Middle frontal gyrus (tissue), 1 donor: ENCODE results near the gene SYT1.

Experiments
- DNase-seq: peaks from one replicate; pipeline ENCODE4 v3.0.0-alpha.2; 2015; ENCODE audit warnings: low spot score; ENCODE audit errors: extremely low spot score

The SYT1 gene

DNA sequence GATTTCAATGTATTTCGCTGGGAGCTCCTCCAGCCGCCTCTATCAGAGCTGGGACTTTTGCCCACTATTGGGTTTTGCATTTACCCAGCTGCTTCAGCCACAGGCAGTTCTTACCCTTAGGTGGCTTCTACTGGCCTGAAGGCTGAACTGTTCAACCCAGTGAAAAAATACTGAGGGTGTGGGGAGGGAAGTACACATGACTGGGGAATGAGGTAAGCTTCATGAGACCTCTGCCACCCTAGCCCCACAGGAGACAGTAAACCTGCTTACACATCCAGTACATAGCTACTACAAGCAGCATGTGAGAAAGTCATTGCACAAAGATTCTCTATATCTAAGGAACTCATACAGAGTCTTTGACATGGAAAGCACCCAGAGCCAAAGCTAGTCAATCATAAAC lies 411.1 kb downstream of the SYT1 start:
- DNase-seq = no peak

DNA sequence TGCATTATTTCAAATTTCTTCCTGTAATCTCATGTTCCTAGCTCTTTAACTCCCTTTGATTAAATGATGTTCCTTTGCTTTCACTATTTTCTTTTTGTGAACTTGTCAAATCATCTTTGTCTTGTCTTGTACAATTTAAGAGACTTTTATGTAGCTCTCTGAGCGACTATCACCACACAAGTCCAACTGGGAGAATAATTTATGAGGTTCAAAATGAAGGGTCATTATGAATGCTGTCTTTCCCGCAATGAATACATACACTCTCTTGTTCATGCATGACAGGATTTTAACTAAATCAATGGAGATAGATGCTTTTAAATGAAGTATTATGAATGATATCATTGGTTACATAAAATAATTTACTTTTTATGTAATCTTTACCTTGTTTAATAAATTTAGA lies 418.8 kb downstream of the SYT1 start:
- DNase-seq = no peak

DNA sequence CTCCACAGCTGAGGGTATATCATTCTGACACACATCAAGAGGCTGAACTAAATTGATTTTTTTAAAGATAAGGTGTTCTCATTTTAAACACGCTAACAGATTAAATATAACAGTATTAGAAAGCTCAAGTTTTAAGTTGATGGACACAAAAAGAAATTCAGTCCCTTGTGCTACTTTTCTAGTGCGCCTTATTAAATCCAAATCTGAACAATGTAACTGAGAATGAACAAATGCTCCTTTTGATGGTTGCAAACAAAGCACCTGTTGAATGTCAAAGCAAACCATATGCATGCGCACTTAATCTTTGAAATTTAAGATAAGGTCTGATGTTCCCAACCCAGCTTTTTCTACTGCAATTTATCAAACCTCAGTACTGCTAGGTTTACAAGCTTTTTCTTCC lies 424.3 kb downstream of the SYT1 start:
- DNase-seq = no peak

DNA sequence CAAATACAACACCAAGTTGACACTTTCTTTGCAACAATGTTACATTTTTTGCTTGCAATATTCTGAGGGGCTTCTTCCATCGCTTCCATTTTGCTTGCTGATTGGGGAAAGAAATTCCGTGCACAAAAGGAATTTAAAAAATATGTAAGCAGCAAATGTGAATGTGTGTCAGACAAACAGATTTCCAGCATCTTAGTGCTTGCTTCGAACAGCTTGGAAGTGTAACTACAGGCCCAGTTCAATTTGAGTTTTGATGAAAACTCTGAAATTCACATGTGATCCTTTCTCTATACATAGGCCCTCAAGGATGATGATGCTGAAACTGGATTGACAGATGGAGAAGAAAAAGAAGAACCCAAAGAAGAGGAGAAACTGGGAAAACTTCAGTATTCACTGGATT lies 427.1 kb downstream of the SYT1 start:
- DNase-seq = no peak

DNA sequence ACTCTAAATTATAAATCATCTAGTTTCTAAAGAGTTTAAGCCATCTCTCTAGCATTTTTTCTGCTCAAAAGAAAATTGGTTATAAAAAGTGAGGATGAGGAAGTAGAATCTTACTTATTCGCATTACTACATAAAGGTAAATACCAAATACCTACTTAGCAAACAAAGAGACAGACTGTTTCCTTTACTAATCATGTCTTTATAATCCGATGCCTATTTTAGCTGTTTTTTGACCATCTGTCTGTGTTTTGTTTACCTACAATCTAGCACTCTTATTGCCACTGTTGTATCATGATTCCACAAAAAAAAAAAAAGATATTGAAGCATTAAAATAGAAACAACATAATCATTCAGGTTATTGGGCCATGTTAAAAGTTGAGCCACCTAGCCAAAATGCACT lies 430.0 kb downstream of the SYT1 start:
- no peak for DNase-seq

DNA sequence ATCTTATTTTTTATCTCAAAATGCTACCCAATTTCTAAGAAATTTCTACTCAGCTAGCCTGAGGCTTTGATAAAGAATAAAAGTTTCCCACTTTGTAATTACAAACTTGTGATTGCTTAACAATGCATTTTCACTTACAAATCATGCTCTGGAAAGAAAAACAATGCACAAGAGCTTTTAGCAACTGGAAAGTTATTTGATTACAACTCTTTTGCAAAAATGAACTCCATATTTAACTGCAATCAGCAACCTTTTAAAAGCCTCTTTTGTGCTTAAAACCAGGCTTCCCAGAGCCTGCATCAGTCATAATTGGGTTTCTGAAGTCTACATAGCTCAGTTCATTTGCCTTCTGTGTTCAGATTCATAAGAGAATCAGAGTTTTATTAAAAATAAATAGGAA lies 431.0 kb downstream of the SYT1 start:
- DNase-seq = no peak

DNA sequence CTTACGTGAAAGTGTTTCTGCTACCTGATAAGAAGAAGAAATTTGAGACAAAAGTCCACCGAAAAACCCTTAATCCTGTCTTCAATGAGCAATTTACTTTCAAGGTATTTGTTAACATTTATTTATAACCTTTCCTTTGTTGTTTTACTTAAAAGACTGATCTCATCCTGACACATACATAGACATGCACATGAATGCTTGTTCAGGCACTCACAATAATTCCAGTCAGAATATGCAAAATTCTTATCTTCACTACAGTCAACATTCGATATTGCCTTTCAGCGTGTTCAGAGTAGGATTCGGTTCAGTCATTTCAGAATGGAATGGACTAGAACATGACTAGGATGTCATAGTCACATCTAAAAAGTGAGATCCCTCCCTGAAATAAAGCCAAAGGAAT lies 431.6 kb downstream of the SYT1 start:
- no peak for DNase-seq

DNA sequence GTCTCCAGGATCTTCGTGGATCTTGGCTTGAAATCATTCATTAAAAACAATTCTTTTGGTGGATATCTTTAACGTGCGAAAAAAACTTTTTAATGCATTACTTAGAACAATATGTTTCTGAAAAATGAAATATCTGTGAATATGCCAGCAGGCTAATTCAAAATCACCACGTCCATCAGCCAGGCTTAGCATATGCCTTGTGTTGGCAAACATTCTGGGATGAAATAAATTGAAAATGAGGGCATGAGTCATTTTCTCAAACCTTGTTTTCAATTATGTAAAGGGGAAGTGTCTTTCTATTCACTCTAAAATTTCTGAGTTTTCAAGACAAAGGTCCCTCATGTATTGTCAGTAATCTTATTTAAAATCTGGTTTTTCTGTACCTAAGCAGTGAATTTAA lies 432.3 kb downstream of the SYT1 start:
- DNase-seq = no peak

DNA sequence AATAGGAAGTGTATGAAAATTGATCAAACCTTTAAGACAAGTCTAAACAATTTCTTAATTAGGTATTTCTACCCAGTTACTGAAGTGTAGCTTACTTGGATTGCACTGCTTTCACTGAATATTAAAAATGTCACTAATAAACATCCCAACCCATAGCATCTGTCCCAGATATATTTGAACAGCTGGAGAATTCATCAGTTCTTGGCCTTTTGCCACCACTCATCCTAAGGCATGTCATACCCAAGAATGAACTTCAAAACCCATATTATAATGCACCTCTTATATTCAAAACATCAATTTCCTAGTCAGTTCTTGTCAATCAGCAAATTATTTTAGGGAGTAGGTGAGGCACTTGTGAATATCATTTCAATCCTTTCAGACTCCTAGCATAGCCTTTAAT lies 433.9 kb downstream of the SYT1 start:
- DNase-seq = no peak

DNA sequence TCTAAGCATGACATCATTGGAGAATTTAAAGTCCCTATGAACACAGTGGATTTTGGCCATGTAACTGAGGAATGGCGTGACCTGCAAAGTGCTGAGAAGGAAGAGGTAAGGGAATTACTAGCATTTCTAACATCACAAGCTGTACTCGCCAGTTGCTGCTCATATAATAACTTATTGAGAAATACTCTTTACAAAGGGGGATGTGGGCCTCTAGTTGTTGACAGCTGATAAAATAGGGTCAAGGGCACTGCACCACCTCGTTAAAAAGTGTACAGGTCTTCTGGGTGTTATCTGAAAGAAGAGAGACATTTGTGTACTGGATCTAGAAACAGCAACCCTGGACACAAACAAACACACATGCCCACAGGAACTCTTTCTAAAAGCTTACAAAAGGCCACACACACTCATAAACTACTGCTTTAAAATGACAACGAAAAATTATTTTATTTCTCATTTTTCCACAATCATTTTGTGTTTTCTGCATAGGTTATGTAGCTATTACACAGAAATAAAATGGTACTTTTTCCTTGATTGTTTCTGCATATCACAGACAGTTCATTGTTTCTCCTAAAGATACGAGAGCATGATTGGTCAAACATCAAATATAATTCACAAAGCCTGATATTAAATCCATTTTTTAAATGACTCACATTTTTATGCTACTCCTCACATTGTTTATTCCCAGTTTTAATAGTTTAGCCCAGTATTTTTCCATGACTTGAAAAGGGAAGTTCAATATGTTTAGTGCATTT lies 435.0 kb downstream of the SYT1 start:
- no peak for DNase-seq

DNA sequence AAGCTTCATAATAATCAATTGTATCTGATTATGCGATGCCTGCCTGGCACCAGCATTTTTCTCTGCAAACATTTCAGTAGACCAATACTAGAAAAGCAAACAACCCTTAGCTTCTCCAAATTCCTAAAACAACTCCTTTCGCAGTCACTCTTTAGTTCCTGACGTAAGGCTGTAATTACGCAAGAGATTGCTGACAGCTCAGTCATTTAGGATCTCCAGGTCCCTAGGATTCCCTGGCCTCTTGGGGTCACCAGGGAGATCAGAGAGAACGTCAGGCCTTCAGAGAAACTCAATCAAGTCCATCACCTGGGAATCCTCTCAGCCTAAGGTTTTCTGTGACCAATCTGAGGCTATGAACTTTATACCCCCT lies 435.6 kb downstream of the SYT1 start:
- no peak for DNase-seq

DNA sequence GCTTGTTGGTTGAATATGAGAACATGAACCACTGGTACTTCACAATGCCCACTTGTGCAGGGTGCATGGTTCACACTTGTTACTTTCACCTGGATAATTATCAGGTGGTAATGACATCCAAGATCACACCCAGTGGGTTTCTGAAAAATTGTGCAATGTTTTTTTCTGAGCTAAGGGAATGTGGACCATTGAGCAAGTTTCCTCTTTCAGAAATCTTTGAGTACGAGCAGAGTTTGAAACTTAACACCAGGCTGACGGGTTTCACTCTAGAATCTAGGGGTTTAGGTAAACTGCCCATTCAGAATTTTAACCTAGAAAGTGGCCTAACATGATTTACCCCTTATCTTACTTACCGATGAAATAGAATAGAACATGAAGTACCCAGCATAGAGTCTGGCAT lies 436.6 kb downstream of the SYT1 start:
- DNase-seq = no peak

DNA sequence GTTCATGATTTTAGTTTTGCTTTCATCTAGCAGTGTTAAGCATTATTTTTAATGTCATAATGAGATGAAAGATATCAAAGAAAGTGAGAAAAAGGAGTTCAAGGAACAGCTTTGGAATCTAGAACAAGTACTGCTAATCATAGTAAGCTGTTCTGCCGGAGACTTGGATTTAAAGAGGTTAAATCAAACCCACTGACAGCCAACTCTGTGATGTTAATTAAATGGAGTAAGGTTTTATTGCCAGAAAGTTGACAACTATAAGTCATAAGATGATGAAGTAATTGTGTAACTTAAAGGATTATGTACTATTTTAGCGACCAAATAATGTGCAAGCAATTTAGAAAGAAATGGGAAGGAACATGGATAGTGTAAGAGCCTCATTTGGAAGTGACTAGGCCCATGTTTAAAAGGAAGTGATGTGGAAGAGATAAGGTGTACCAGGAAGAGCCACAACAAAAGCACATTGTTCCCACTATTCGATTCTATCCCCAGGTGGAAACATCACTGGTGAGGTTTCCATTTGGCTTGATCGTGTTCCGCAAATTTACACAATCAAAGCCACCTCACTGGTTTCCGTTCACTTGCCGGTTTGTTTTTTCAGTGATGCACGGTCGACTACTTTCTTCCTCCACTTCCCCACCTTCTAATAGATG lies 437.7 kb downstream of the SYT1 start:
- no peak for DNase-seq

DNA sequence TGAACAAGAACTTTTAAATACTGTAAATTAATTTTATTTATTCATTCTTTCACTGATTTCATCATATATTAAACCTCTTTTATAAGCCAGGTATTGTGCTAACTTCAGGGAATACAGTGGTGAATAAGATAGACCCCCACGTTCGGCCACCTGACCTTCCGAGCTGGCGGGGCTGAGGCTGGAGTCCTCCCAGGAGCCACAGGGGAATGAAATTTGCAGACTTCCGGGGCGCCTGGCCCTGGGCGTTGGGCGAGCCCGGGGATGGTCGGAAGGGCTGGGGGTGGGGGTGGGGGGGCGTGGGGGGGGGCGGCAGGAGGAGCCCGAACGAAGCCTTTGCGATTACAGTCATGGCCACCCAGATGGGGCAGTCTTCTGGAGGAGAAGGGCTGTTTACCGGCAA lies 442.8 kb downstream of the SYT1 start:
- DNase-seq = no peak

DNA sequence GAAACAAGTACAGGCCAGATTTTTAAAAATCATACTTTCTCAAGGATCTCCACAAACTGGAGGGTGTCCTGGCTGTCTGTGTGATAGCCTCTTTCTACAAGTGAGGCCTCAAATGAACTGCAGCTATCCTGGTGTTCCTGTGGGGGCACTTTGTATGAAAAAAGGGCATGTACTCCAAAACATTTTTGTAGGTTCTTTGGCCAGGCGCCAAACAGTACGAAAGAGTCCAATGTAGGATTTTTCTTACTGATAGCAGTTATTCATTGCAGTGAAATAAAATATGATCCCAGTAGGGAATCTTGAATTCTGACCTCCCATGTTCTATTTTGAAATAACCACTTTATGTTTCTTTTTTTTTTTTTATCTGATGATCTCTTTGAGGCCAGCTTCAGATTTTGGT lies 444.5 kb downstream of the SYT1 start:
- DNase-seq = no peak

DNA sequence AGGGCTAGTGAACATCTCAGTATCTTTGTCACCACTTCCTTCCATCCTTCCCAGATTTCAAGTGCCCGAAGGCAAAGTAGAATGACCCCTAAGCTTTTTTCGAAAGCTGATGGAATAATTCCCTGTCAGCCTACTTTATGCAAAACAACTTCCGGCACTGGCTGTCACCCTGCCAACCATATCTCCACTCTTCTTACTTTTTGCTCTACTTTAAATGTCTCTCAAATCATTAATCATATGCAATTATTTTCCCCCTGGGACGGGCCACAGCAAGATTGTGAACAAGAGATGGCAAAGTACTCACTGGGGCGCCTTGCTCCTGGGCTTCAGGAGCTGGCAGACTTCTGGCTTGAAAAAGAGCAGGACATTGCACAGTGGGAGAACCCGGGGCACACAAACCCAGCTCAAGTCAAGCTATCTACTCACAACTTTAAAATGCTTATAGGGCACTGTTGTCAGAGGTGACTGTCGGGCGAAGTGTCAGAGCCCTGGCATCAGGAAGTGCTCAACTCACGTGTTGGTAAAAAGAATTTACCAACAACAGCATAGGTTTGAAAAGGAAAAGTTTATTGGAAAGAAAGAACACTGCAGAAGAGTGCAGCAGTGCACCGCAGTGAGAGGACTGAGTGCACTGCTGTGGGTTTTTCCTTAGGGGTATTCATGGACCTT lies 452.7 kb downstream of the SYT1 start:
- DNase-seq = no peak

DNA sequence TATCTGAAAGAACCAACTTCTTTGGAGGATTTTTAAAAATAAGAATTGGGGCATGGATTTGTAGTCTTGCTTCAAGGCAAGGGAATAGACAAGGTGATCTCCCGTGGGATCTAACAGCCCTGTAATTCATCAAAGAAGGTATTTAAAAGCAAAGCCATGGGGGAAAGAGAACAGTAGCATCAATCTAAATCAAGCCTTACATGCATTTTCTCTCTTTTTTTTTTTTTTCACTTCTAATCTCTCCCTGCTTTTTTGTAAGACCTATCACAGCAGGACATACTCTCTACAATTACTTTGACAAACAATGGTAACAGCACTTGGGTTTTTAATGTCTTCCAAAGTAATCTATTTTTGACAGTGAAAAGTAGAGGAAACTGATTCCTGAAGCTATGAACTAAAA lies 458.3 kb downstream of the SYT1 start:
- DNase-seq = no peak

DNA sequence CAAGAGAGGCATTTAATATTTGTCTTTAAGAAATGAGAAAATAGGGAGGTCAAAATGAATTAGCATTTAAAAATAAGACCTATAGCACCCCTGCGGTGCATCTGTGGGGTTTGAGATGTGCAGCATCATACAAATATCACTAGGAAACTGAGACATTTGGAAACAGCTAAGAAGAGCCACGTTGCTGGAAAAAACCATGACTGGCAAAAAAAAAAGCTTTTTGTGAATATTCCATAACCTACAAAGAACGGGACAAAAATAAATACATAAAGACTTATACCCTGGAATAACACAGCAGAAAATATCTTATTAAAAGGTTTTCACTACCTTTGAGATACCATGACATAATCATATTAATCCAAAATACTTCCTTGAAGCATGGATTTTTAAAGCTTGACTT lies 460.0 kb downstream of the SYT1 start:
- no peak for DNase-seq

DNA sequence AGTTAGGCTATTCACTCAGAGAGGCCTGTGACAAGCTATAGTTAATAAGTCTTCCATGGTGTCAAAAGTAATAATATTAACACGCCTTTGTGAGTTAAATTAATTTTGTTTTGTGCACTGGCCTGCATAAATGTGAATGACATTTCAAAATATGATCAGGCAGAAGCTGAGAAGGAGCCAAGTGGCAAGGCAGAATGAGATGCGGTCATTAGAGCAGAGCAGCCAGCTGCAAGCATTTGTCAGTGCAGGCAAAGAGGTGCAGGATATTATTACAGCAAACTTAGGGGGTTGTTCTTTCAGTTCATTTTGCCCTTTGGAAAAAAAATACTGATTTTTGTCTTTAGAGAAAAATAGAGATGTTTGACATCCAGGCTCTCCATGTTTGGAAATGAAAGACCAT lies 461.6 kb downstream of the SYT1 start:
- no peak for DNase-seq

DNA sequence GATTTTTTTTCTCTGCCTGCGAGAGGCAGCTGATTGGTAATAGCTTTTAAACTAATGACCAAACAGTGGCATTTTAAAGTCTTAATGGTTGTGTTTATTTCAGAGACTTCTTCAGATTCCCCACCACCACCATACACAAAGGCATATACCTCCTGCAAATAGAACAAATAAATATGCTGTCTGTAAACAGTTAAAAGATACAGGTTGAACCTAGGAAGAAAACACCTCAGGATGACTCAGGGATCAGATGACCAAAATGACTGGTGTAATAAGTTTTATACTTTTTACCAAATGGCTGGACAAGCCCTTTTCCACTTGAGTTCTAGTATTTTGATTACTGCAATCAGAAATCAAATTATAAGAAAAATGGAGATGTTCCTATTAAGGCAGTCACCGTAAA lies 462.1 kb downstream of the SYT1 start:
- no peak for DNase-seq

DNA sequence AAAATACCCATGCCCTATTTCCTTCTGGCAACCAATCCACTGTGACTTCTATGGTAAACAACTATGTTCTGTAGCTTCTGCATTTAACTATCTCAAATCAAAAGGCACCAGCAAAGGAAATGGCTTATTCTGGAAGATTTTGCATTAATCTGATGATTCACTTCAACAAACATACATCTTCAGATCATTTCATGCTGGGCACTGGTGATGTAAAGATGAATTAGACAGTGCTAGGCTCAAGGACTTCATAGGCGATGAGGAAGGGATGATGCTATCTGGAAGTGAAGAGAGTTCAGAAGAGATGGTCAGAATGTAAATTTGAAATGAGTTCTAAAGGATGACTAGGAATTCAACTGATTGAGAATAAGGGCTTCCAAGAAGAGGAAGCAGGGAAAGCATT lies 462.9 kb downstream of the SYT1 start:
- no peak for DNase-seq

DNA sequence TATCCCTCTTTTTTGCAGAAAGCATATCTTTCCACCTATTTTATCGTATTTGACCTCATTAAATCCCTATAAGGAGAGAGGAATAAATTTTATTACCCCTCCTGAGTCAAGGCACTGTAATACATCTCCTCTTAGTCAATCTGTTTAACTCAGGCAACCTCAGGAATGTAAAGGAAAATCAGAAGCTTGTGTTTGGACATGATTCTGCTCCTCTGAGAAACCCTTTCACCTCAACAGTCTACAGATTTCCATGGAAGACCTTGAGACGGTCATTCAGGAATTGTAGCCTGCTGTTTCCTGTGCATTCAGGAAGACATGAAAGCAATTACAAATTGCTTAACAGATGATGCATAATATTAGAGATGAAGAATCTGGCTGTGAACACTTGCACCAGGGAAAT lies 465.4 kb downstream of the SYT1 start:
- DNase-seq = no peak

DNA sequence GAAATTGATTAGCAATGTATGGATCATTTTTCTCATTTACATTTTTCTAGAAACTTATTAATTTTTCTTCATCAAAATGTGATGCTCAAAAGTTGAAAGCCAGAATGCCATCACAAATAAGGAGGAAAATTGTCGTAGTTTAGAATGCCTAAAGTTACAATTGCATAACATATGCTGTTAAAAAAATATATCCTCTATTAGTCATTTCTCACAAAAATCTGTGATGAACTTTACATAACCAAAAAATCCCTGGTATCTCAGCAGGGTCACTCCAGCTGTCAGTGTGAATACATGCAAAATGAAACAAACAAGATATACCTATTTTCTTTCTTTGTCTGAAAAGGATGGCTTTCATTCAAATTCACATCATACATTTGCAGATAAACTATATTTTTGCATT lies 467.3 kb downstream of the SYT1 start:
- DNase-seq = no peak
